ENCODE measurements around the gene ATP8A2.

- no peak for TF ChIP-seq ZNF121 (CRISPR knock-in tag; IDR thresholded peaks at IDR 0.05)
- no peak for TF ChIP-seq USF2 (CRISPR knock-in tag; IDR thresholded peaks at IDR 0.05)
- TF ChIP-seq CREB1 (CRISPR knock-in tag; IDR thresholded peaks at IDR 0.05): no peak
- TF ChIP-seq CBFB (CRISPR knock-in tag; IDR thresholded peaks at IDR 0.05; ENCODE audit: low read depth): no peak
- no peak for TF ChIP-seq NFYB (CRISPR knock-in tag; conservative IDR thresholded peaks at IDR 0.05; ENCODE audit: low read depth)
- TF ChIP-seq CTCF (IDR thresholded peaks at IDR 0.05): no peak
Observed at GRCh38 chr13:25654322-25654721, 282.5 kb downstream of the ATP8A2 start.

All from WTC11 (cell line).